Uterus (tissue), 2 donors: Measurements from ENCODE around the gene SASH1.

Experiments used
- CTCF ChIP-seq, 4 experiments: fragments of 200-600 bp in 2 of 4; fragments of 450-650 bp in 2 of 4; sonication (generic) in 2 of 4; IDR thresholded peaks; one replicate each; pipeline ENCODE4 v1.5.1; 2016 to 2019; ENCODE audit warnings: antibody characterized with exemption in 4 of 4, mild to moderate bottlenecking in 2 of 4, moderate library complexity in 1 of 4
- POLR2A ChIP-seq, 2 donors: fragments of 450-650 bp; IDR thresholded peaks; one replicate each; pipeline ENCODE4 v1.6.1; 2016; ENCODE audit warnings: antibody characterized with exemption in 2 of 2, mild to moderate bottlenecking in 1 of 2, moderate library complexity in 1 of 2

- no peak for TF ChIP-seq POLR2A (IDR thresholded peaks at IDR 0.05)
- no peak for TF ChIP-seq CTCF (IDR thresholded peaks at IDR 0.05)
These were observed 42.7 kb downstream of the SASH1 start for GRCh38 chr6:148385379-148385778.
